GM18526 (cell line): ENCODE measurements around the gene NTM.

Source experiments
- POLR2A ChIP-seq: IDR thresholded peaks from 3 replicates; pipeline ENCODE4 v1.6.1; 2011; ENCODE audit not compliant: insufficient read length; ENCODE audit errors: extremely low read depth

Gene NTM

DNA sequence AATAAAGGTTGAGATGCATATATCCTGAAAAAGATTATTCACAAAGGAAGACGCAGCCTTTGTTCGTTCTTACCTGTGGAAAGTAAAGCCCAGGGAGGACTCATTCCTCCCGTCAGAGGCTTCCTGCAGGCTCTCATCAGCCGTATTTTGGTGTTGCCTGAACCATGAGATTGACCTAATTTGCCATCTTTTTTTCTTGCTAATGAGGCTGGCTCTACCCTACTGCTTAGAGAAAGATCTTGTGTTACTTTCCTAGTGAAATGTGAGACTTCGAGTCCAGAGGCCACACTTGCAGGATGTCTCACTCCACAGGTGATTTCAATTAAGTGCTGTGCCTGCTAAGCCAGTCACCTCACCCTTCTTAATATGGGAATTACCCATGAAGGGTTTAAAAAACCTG is 269.9 kb downstream of the NTM start:
- no peak for TF ChIP-seq POLR2A

- TF ChIP-seq POLR2A, result no peak
These were observed 272.5 kb downstream of the NTM start for GRCh38 chr11:131642756-131643531.

- TF ChIP-seq POLR2A, result no peak
These were observed 273.9 kb downstream of the NTM start for GRCh38 chr11:131644204-131644795.

DNA sequence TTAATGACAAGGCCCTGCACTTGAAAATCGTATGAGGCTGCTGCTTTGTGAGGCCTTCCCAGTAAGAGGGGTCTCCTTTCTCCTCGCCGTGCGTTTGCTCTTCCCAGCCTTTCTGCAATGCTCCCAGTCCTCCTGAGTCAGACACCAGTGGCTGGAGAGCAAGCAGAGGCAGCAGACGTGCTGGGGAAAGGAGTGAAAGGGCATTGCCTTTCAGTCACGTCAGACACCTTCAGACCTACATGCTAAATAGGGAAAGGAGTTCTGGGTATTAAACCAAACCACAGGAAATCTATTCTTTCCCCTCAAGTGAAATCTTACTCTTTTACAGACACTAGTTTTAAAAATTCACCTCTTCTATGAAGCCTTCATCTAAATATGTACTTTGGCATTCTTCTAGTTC is 274.8 kb downstream of the NTM start:
- TF ChIP-seq POLR2A, result no peak

DNA sequence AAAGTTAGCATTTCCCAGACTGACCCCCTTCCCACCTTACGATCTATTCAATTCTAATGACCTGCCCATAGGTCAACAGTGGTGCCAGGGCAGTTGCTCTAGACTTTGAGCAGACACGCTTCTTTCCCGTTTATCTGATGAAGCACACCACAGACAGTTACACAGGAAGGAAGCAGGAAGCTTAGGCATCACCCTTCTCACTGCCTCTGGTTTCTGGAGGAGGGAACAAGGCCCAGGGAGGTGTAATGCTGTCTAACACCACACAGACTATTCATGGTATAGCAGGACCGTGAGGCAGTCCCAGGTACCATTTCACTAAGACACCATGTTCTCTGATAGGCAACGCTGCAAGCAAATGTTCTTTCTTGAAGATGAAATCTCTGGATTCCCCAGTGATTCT is 279.4 kb downstream of the NTM start:
- no peak for TF ChIP-seq POLR2A

- TF ChIP-seq POLR2A, result no peak
These were observed 281.8 kb downstream of the NTM start for GRCh38 chr11:131652231-131652630.

DNA sequence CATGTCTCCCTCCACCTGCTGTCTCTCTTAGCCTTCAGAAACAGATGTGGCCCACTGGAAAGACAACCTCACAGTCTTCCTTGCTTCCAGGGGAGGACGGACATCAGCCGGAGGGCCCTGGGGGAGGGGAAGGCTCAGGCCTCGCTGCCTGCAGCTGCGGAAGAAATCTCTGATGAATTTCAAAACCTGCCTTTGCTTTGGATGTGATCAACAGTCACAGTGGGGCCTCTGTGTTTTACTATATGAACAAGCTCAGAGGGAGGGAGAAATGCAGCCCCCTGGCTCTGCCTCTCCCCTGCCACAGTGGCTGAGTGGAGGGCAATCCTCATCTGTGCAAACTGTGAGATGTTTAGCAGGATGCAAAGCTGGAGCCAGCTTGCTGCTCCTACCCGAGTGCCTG is 282.8 kb downstream of the NTM start:
- TF ChIP-seq POLR2A, result no peak

DNA sequence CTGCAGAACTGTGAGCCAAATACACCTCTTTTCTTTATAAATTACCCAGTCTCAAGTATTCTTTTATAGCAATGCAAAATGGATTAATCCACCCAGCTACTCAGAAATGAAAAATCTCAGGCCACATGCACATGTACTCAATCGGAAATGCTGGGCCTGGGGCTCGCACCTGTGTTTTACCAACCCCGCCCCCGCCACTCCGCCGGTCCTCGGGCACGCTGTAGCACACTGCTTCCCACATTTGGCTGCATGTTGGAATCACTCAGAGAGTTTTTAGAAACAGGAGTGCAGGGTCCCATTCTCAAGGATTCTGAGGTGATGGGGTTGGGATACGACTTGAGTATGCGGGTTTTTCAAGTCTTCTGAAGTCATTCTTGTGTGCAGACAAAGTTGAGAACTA is 284.4 kb downstream of the NTM start:
- TF ChIP-seq POLR2A, result no peak

DNA sequence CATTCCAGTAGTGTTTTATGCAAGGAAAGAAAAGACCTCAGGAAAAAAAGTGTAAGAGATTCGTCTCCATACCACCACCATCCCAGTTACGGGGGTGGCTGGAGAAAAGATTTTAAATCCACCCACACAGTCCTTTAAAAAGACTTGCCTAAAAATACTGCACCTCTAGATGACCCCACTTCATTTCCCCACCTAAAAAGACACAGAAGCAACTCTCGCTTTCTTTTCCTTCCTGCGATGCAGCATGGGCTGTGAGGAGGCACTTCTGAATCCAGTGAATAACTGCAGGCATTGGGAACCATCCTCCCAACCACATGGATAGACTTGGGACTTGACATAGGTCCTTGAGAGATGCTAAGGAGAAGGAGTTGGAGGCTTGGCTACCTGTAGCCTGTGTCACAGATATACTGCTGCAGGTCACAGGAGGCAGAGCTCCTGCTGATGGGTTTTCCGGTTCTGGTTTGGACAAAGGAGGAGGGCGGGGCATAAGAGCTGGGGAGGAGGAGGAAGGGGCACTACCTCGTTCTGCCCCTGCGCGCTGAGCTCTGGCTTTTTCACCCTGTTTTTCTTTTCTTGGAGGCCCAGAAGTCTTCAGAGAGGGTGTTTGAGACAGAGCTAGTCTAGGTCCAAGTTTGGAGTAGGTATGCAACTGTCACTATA is 285.9 kb downstream of the NTM start:
- no peak for TF ChIP-seq POLR2A

GRCh38 chr11:131656839-131657211 is 286.4 kb downstream of the NTM start:
- no peak for TF ChIP-seq POLR2A

DNA sequence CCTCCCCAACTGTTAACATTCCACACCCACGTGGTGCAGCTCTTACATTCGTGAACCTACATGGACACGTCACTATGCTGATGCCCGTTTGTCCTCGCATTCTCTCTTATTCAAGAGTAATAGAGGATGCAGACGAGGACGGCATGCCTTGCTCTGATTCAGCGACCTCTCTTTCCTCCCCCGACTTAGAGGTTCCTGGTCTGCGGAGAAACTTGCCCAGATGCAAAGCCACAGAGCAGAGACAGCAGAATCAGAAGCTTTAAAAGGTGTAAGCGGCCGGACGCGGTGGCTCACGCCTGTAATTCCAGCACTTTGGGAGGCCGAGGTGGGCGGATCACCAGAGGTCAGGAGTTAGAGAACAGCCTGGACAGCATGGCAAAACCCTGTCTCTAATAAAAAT is 288.0 kb downstream of the NTM start:
- TF ChIP-seq POLR2A, result no peak

DNA sequence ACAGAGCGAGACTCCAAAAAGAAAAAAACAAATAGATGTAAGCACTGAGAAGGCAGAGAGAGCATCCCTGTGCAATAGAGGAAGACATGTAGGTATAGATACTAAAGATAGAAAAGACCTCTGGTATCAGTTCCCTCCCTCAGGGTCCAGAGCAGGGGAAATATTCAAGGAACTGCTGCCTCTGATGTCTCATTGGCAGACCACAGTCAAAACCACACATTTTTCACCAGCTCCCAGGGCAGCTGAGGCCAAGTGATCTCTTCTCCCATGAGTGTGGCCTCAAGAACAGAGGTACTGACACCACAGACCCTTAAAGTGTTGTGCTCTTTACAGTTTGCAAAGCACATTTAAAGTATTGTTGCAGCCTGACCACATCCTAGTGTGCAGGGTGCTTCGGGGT is 288.5 kb downstream of the NTM start:
- no peak for TF ChIP-seq POLR2A

GRCh38 chr11:131659931-131660330 is 289.5 kb downstream of the NTM start:
- no peak for TF ChIP-seq POLR2A

- TF ChIP-seq POLR2A, result no peak
These were observed 290.7 kb downstream of the NTM start for GRCh38 chr11:131661132-131661531.

DNA sequence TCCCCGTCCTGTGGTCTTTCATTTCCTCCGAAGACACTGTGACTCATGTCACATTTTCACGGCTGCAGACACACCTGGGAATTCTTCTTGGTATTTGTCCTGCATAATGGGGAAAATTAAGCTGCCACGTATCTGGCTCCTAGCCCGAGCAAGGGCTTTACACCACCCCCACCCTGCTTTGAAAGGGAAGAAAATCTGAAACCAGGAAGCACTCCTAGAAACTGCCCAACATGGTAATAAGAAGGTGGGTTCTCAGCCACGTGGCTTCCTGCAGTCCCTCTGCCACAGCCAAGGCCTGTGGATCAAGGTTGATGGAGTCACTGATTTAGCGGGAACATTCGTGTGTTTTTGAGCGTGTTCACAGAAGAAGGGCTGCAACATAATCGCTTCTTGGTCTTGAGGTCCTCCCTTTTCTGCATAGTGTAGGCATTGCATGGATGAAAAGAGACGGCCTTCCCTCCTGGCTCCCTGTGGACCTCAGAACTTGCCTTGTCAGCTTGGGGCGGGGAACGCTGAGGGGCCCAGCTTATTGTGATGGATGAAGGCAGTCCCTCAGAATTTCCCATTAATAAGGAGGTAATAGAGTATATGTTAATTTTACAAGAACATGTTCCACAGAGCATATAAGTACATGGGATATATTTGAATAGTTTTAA is 292.0 kb downstream of the NTM start:
- no peak for TF ChIP-seq POLR2A

DNA sequence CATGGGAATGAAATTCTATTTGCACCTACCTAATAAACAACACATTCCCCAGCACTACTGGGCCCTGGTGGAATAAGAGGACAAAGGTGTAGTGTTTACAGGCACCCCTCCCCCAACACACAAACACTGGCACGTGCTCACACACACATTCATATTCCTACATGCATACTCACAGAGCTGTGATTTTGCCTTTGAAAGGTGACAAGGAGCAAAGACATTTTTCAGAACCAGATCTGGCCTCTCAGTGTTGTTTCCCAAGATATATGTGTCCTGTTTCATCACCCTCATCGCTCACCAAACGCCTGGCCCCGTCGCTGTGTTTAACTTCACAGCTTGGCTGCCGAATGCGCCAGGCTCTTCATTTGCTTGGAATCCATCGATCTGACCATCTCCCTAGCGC is 292.6 kb downstream of the NTM start:
- no peak for TF ChIP-seq POLR2A

DNA sequence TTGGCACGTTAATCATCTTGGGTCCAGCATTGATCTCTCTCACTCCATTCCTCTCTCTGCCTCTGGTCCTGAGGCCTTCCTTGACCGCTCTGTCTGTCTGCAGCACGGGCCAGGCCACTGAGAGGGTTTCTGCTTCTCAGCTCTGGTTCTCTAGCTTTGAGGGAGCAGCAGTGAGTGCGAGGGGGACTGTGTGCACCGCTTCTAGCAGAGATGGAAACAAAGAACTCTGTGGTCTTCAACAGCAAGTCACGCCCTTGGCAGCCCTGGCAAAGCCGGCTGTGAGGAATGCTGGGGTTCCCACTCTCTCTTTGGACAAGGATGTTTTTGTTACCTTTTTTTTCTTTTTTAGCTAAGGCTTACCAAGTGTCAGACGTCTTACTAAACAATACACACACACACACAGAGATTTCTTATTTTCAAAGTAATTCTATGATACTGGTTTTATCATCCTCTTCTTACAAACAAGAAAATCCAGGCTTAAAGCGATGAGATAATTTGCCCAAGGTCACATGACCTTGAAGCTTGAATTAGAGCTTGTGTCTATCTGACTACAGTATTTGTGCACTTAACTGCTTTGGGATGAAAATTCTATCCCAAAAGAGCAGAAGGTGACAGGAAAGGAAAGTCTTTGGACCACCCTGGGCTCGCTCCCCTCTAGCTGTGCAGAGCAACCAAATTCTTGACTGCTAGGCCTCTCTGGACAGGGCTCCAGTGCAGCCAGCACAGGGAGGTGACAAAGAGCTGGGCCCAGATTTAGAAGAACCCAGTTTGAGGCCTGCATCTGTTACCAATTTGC is 293.2 kb downstream of the NTM start:
- no peak for TF ChIP-seq POLR2A
